DND-41 (cell line): Measurements from ENCODE around the gene BBLN.

Source experiments
- ATAC-seq: fragments of 200-7000 bp; cut with Tn5 transposase; 3 replicates; pipeline ENCODE4 v1.9.1; 2021; ENCODE audit warnings: low read depth; ENCODE audit not compliant: insufficient read depth
- DNase-seq: peaks from one replicate; pipeline ENCODE4 v3.0.0-alpha.2; 2020
- H2AFZ ChIP-seq: 2 replicates; pipeline ENCODE4 v1.6.0; 2012; ENCODE audit warnings: low read depth, low read length
- H3K27ac ChIP-seq: 2 replicates; pipeline ENCODE4 v1.5.1; 2012; ENCODE audit warnings: low read length, inconsistent platforms
- H3K27me3 ChIP-seq: fragments of 200-600 bp; sonication (generic); 2 replicates; pipeline ENCODE4 v1.6.0; 2012; ENCODE audit warnings: low read length, mild to moderate bottlenecking, inconsistent platforms; ENCODE audit not compliant: insufficient read depth, poor library complexity
- H3K36me3 ChIP-seq: 2 replicates; pipeline ENCODE4 v1.5.1; 2012; ENCODE audit warnings: low read length, inconsistent platforms; ENCODE audit not compliant: insufficient read depth
- H3K4me1 ChIP-seq: 2 replicates; pipeline ENCODE4 v1.5.1; 2012; ENCODE audit warnings: mild to moderate bottlenecking, low read length; ENCODE audit not compliant: insufficient read depth
- H3K4me2 ChIP-seq: 2 replicates; pipeline ENCODE4 v1.6.0; 2012; ENCODE audit warnings: mild to moderate bottlenecking, moderate library complexity, low read length, inconsistent platforms; ENCODE audit not compliant: insufficient read depth
- H3K4me3 ChIP-seq, 2 experiments: fragments of 200-600 bp in 1 of 2; shearing (Covaris generic) in 1 of 2; 2 replicates each; pipeline ENCODE4 v1.5.1; 2012 to 2016; ENCODE audit warnings: inconsistent platforms in 2 of 2, low read length in 2 of 2, mild to moderate bottlenecking in 2 of 2, low read depth in 1 of 2, moderate library complexity in 1 of 2
- H3K79me2 ChIP-seq: 2 replicates; pipeline ENCODE4 v1.6.0; 2012; ENCODE audit warnings: low read length, inconsistent platforms; ENCODE audit not compliant: insufficient read depth
- H3K9ac ChIP-seq: 2 replicates; pipeline ENCODE4 v1.6.0; 2012; ENCODE audit warnings: low read depth, mild to moderate bottlenecking, inconsistent platforms, low read length, moderate library complexity
- H3K9me3 ChIP-seq: 2 replicates; pipeline ENCODE4 v1.5.1; 2012; ENCODE audit warnings: low read length, moderate library complexity, mild to moderate bottlenecking, inconsistent platforms; ENCODE audit not compliant: insufficient read depth, severe bottlenecking
- H4K20me1 ChIP-seq: 2 replicates; pipeline ENCODE4 v1.6.0; 2012; ENCODE audit warnings: low read length; ENCODE audit not compliant: insufficient read depth
- CTCF ChIP-seq: IDR thresholded peaks from 2 replicates; pipeline ENCODE4 v1.5.1; 2012; ENCODE audit warnings: borderline replicate concordance, low read length, moderate library complexity, mild to moderate bottlenecking; ENCODE audit not compliant: poor library complexity, severe bottlenecking; ENCODE audit errors: extremely low read depth
- EZH2 ChIP-seq: IDR thresholded peaks from 3 replicates; pipeline ENCODE4 v1.6.1; 2012; ENCODE audit warnings: borderline replicate concordance, low read depth, mild to moderate bottlenecking, moderate library complexity, low read length, inconsistent platforms; ENCODE audit not compliant: severe bottlenecking

Gene BBLN

DNA sequence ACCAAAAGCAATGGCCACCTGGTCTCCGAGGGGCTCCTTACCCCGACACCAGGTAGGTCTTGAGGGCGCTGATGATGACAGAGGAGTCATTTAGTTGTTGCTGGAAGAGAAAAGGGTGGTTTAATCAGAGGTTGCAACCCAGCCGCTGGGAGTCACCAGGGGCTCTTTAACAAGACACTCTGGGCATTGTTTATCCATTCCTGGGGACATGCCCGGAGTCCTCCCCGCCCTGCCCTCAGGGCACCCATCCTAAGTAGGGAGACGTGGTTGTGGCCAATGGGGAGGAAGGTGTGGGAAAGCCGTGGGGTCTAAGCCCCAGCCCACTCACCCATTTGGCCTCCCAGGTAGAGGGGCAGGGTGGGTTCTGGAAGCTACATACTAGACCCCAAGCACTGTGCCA, 35.6 kb upstream of the BBLN start:
- ATAC-seq (no peak), DNase-seq (no peak)
- peaks cover 31% of the 10 kb centered on the region for H3K79me2 ChIP-seq
- H3K4me1 ChIP-seq: peaks cover 35% of the 10 kb centered on the region
- H3K27me3 ChIP-seq: no peaks in the 10 kb centered on the region
- H3K36me3 ChIP-seq: peaks cover 49% of the 10 kb centered on the region
- no peak overlapping the region for H3K9ac ChIP-seq
- H3K9me3 ChIP-seq: no peaks in the 10 kb centered on the region
- H3K27ac ChIP-seq: no peak overlapping the region
- H2AFZ ChIP-seq: no peak overlapping the region
- peak overlapping the region; percentile 68; the same call in 1 of the 2 replicates for H3K4me2 ChIP-seq
- no peak overlapping the region for H3K4me3 ChIP-seq
- TF ChIP-seq EZH2 (no peak), CTCF (no peak)
- peaks cover 26% of the 10 kb centered on the region for H4K20me1 ChIP-seq

DNA sequence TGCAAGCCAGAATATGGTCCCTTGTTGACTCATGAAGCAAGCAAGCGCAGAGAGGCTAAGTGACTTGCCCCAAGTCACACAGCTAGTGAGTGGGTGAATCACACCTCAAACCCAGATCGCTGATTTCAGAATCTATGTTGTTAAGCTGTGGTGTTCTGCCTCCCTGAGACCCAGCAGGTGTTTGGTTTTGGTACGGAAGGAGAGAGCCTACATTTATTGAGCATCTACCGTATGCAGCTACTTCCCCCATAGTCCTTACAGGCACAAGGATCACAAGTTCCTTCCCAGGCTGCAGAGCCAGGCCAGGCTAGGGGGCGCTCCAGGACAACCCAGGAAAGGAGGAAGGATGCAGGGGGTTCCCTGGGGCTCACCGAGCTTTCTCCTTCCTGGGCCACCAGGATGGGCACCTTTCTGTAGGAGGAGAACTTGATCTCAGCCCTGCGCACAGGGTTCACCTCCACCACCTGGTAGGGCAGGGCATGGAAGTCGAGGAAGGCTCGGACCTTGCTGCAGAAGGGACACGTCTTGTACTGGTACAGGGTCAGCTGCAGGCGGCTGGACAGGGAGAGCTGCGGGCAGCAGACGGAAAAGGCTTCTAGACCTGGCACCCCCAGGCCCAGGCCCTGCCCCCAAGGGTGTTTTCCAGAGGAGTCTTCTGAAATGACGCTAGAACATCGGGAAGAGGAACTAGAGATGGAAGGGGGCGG, 35.0 kb upstream of the BBLN start:
- peak; percentile 53 for DNase-seq
- TF ChIP-seq EZH2 (no peak), CTCF (peak; percentile 64)
- Histone ChIP-seq H3K4me3 (no peak overlapping the region), H3K27me3 (no peaks in the 10 kb centered on the region), H3K9ac (0 out of 2 replicates have a peak overlapping the region, but pooled peaks have one; percentile 97), H3K4me1 (peaks cover 35% of the 10 kb centered on the region), H3K36me3 (peaks cover 49% of the 10 kb centered on the region), H3K79me2 (peaks cover 31% of the 10 kb centered on the region), H3K9me3 (no peaks in the 10 kb centered on the region), H2AFZ (no peak overlapping the region), H4K20me1 (peaks cover 26% of the 10 kb centered on the region), H3K27ac (no peak overlapping the region), H3K4me2 (peak overlapping the region; percentile 68; the same call in 1 of the 2 replicates)
- ATAC-seq: no peak

DNA sequence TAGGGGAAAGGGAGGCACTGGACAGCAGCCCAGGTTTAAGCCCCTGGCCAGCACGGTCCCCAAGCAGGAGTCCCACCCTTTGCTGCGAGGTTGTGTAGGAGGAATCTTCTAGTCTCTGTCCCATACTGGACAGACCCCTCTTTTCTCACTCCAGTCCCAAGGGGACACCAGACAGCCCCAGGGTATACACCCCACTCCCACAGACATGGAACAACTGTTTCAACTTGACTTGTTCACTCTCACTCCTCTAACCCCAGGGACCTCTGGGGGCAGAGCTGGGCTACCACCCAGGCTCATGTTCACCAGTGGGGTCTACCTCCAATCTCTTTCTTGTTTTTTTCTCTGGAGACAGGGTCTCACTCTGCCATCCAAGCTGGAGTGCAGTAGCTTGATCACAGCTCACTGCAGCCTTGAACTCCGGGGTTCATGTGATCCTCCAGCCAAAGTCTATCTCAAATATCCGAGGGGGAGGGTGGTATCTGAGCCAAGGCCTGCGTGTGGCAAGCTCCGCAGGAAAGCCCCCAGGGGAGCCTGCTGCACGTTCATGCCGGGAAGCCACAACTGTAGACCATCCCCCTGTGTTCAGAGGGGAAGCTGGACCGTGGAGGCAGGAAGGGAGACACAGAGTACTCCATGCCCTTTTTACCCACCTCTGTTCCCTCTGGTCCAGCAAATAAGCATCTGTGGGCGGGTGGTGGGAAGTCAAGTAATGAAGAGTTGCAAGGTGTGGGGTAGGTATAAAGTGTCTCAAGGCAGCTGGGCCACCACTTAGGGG, 34.3 kb upstream of the BBLN start:
- no peak for TF ChIP-seq CTCF
- no peak for TF ChIP-seq EZH2
- peaks cover 24% of the 10 kb centered on the region for H4K20me1 ChIP-seq
- H3K9me3 ChIP-seq: no peaks in the 10 kb centered on the region
- peak overlapping the region in 1 of 2 experiments; percentile 64; a peak in 2 of 4 replicates for H3K4me3 ChIP-seq
- H3K36me3 ChIP-seq: peaks cover 42% of the 10 kb centered on the region
- peaks cover 35% of the 10 kb centered on the region for H3K4me1 ChIP-seq
- H3K27ac ChIP-seq: peak overlapping the region; percentile 44
- H2AFZ ChIP-seq: no peak overlapping the region
- DNase-seq (no peak), ATAC-seq (no peak)
- H3K79me2 ChIP-seq: peaks cover 31% of the 10 kb centered on the region
- H3K9ac ChIP-seq: peak overlapping the region; percentile 97
- no peaks in the 10 kb centered on the region for H3K27me3 ChIP-seq
- H3K4me2 ChIP-seq: peak overlapping the region; percentile 68
